ENCODE results near the gene EFCAB8. TPM values are rescaled to one million over a fixed set of nuclear protein-coding genes. Genes with fewer than 3 reads are reported as not detected.

Gene EFCAB8
- total RNA-seq, 1 experiment from 2014 or later: 1.8 TPM

GRCh38 chr20:32966881-32967781, 108.4 kb downstream of the EFCAB8 start:
- ChIA-PET CTCF (no interaction called here), POLR2A (no interaction called here)
- H3K27ac Mint-ChIP-seq (ENCODE audit: unreplicated experiment): no peak overlapping the region
- Histone ChIP-seq H3K36me3 (ENCODE audit: control insufficient read depth, insufficient read depth, low read length) (no peaks in the 10 kb centered on the region), H3K27me3 (replicated peaks; ENCODE audit: control insufficient read depth, insufficient read depth, low read length) (no peaks in the 10 kb centered on the region; the same call in 1 of the 2 replicates), H3K4me1 (no peaks in the 10 kb centered on the region), H3K4me3 (ENCODE audit: low read depth, low read length) (no peak overlapping the region), H3K9me3 (no peaks in the 10 kb centered on the region)
- BruUV-seq (replicated peaks): no TSS peak
- TF ChIP-seq, protein P1, sequence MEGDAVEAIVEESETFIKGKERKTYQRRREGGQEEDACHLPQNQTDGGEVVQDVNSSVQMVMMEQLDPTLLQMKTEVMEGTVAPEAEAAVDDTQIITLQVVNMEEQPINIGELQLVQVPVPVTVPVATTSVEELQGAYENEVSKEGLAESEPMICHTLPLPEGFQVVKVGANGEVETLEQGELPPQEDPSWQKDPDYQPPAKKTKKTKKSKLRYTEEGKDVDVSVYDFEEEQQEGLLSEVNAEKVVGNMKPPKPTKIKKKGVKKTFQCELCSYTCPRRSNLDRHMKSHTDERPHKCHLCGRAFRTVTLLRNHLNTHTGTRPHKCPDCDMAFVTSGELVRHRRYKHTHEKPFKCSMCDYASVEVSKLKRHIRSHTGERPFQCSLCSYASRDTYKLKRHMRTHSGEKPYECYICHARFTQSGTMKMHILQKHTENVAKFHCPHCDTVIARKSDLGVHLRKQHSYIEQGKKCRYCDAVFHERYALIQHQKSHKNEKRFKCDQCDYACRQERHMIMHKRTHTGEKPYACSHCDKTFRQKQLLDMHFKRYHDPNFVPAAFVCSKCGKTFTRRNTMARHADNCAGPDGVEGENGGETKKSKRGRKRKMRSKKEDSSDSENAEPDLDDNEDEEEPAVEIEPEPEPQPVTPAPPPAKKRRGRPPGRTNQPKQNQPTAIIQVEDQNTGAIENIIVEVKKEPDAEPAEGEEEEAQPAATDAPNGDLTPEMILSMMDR (IDR thresholded peaks at IDR 0.05; ENCODE audit: insufficient read depth in 1 of 2, low read depth in 1 of 2, low read length in 1 of 2, severe bottlenecking in 1 of 2, unreplicated experiment in 1 of 2): no peak
- no peaks in the 10 kb centered on the region for H3K36me3 Mint-ChIP-seq (ENCODE audit: insufficient read depth, unreplicated experiment)
- no peak overlapping the region for H3K4me3 Mint-ChIP-seq (ENCODE audit: unreplicated experiment)
- peaks cover 12% of the 10 kb centered on the region for H3K27me3 Mint-ChIP-seq (ENCODE audit: insufficient read depth, unreplicated experiment)
- peak in 1 of 2 experiments; percentile 43 for DNase-seq
- no peaks in the 10 kb centered on the region for H3K9me3 Mint-ChIP-seq (ENCODE audit: unreplicated experiment)
- intact Hi-C loops (cut with micrococcal nuclease; ENCODE audit: unreplicated experiment): no loop called here
- H3K4me1 Mint-ChIP-seq (ENCODE audit: low read depth, unreplicated experiment): no peaks in the 10 kb centered on the region

DNA sequence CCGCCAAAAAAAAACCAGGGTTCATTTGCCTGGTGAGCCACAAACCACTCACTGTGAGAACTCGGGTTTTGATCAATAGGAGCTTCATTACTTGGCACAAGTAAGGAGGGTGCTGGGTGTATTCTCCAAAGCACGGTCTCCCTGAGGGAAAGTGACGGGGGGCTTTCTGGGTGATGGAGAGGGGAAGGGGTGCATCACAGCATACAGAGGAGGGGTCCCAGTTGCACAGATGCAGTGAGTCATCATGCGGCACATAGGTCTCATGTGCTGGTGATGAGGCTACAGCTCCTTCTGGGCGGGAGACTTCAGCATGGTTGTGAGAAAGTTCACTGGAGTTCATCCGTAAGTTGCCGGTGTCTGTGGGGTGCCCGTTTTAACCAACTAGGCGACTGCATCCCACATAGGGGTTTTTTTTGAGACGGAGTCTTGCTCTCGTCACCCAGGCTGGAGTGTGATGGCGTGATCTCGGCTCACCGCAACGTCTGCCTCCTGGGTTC, 109.3 kb downstream of the EFCAB8 start:
- CTCF ChIA-PET: no interaction called here
- Mint-ChIP-seq H3K27me3 (ENCODE audit: insufficient read depth, unreplicated experiment) (peaks cover 12% of the 10 kb centered on the region), H3K36me3 (ENCODE audit: insufficient read depth, unreplicated experiment) (no peaks in the 10 kb centered on the region), H3K9me3 (ENCODE audit: unreplicated experiment) (no peaks in the 10 kb centered on the region), H3K27ac (ENCODE audit: unreplicated experiment) (no peak overlapping the region), H3K4me1 (ENCODE audit: low read depth, unreplicated experiment) (no peaks in the 10 kb centered on the region), H3K4me3 (ENCODE audit: unreplicated experiment) (no peak overlapping the region)
- Histone ChIP-seq H3K4me3 (ENCODE audit: low read depth, low read length) (no peak overlapping the region), H3K9me3 (no peaks in the 10 kb centered on the region), H3K36me3 (ENCODE audit: control insufficient read depth, insufficient read depth, low read length) (no peaks in the 10 kb centered on the region), H3K4me1 (no peaks in the 10 kb centered on the region), H3K27me3 (replicated peaks; ENCODE audit: control insufficient read depth, insufficient read depth, low read length) (no peaks in the 10 kb centered on the region; the same call in 1 of the 2 replicates)
- DNase-seq: peak in 1 of 2 experiments; percentile 34
- no TSS peak for BruUV-seq (replicated peaks)
- intact Hi-C loops (cut with micrococcal nuclease; ENCODE audit: unreplicated experiment): no loop called here
- TF ChIP-seq, protein P1 (IDR thresholded peaks at IDR 0.05; ENCODE audit: insufficient read depth in 1 of 2, low read depth in 1 of 2, low read length in 1 of 2, severe bottlenecking in 1 of 2, unreplicated experiment in 1 of 2): no peak
- POLR2A ChIA-PET: interaction anchor here (0.5 kb wide), 1 partner anchor 36 kb away, joined by 3 read pairs; the partner anchor contains the start of gene SUN5

DNA sequence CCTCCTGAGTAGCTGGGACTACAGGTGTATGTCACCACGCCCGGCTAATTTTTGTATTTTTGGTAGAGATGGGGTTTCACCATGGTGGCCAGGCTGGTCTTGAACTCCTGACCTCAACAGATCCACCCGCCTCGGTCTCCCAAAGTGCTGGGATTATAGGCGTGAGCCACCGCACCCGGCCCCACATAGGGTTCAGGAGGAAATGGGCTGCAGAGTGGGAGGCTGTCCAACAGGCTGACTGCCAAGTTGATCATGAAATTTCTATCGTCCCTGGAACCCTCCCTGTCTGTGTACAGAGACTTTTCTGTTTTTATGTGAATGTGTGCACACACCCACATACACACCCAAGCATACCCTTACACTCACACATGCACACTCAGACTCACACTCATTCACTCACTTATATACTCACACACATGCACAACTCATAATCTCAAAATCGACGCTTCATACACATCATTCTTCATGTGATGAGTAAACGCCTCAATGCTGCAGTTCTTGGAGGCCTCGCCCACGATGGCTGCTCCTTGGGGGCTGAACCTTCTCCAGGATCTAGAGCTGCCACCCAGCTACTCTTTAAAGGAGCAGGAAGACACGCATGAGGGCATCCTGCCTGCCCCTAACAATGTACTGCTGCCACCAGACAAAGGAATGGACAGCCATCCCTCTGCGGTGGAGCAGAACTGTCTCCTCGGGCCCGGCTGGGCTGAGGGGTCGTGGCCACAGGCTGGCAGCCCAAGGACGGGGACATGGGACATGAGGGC, 109.9 kb downstream of the EFCAB8 start:
- Mint-ChIP-seq H3K4me3 (ENCODE audit: unreplicated experiment) (no peak overlapping the region), H3K4me1 (ENCODE audit: low read depth, unreplicated experiment) (no peaks in the 10 kb centered on the region), H3K27me3 (ENCODE audit: insufficient read depth, unreplicated experiment) (peaks cover 11% of the 10 kb centered on the region), H3K36me3 (ENCODE audit: insufficient read depth, unreplicated experiment) (no peaks in the 10 kb centered on the region), H3K9me3 (ENCODE audit: unreplicated experiment) (no peaks in the 10 kb centered on the region), H3K27ac (ENCODE audit: unreplicated experiment) (no peak overlapping the region)
- peak in 1 of 2 experiments; percentile 33 for DNase-seq
- intact Hi-C loops (cut with micrococcal nuclease; ENCODE audit: unreplicated experiment): no loop called here
- Histone ChIP-seq H3K4me1 (no peaks in the 10 kb centered on the region), H3K4me3 (ENCODE audit: low read depth, low read length) (no peak overlapping the region), H3K9me3 (no peaks in the 10 kb centered on the region), H3K27me3 (replicated peaks; ENCODE audit: control insufficient read depth, insufficient read depth, low read length) (no peaks in the 10 kb centered on the region; the same call in 1 of the 2 replicates), H3K36me3 (ENCODE audit: control insufficient read depth, insufficient read depth, low read length) (no peaks in the 10 kb centered on the region)
- POLR2A ChIA-PET: interaction anchor here (0.5 kb wide), 1 partner anchor 36 kb away, joined by 3 read pairs; the partner anchor contains the start of gene SUN5
- CTCF ChIA-PET: no interaction called here
- BruUV-seq (replicated peaks): no TSS peak
- TF ChIP-seq, protein P1 (IDR thresholded peaks at IDR 0.05; ENCODE audit: insufficient read depth in 1 of 2, low read depth in 1 of 2, low read length in 1 of 2, severe bottlenecking in 1 of 2, unreplicated experiment in 1 of 2): no peak

All from Caco-2 (cell line).